ENCODE data around the gene UBR3. TPM values are rescaled to one million over a fixed set of nuclear protein-coding genes. Genes with fewer than 3 reads are reported as not detected.

Gene UBR3
- total and polyA plus RNA-seq, 2 of the 4 experiments (the other 2 are of a cell fraction), result 10.0 to 33.9 TPM

- no peaks in the 10 kb centered on the region for H3K9me1 ChIP-seq (ENCODE audit: insufficient read depth, low read length)
- H2AFZ ChIP-seq (replicated peaks; ENCODE audit: low read length, poor library complexity), result no peak overlapping the region
- CTCF ChIA-PET, result no interaction called here
- no peak overlapping the region for H2BK5ac ChIP-seq (ENCODE audit: low read depth, low read length, poor library complexity, severe bottlenecking)
- intact Hi-C loops (cut with micrococcal nuclease), result no loop called here
- H3K9me3 ChIP-seq (ENCODE audit: control insufficient read depth, insufficient read depth, low read length), result no peaks in the 10 kb centered on the region
- WGBS, 2 experiments (ENCODE audit: extremely low coverage in 2 of 2, insufficient read length in 1 of 2), result no CpG with 5 or more reads among the region's 2 CpGs
- H4K8ac ChIP-seq (ENCODE audit: low read depth in 2 of 2, low read length in 2 of 2), result no peak overlapping the region
- H3K36me3 ChIP-seq (ENCODE audit: control insufficient read depth, insufficient read depth, low read length), result peaks cover 3% of the 10 kb centered on the region; the same call in 1 of the 2 replicates
- DNase-seq (no peak), ATAC-seq (ENCODE audit: low read depth) (no peak)
- no peak overlapping the region for H3K9ac ChIP-seq (ENCODE audit: low read depth, low read length)
- no peak overlapping the region for H2BK20ac ChIP-seq (ENCODE audit: low read depth, low read length)
- in situ Hi-C loops (cut with MboI; ENCODE audit: low sequenced_read_pairs), result no loop called here
- H4K20me1 ChIP-seq (ENCODE audit: insufficient read depth, low read length), result no peaks in the 10 kb centered on the region
- no peak overlapping the region for H3K4ac ChIP-seq (ENCODE audit: low read depth, low read length)
- no peak overlapping the region for H3K4me3 ChIP-seq (ENCODE audit: insufficient read depth, low read depth, low read length)
- TF ChIP-seq MXI1 (IDR thresholded peaks at IDR 0.05; ENCODE audit: borderline replicate concordance, low read depth, low read length), result no peak
- no peak for TF ChIP-seq USF2 (IDR thresholded peaks at IDR 0.05; ENCODE audit: low read depth, low read length)
- TF ChIP-seq CTCF (conservative IDR thresholded peaks at IDR 0.05; ENCODE audit: low read depth, low read length), result no peak
- no peak for TF ChIP-seq NFE2L2 (IDR thresholded peaks at IDR 0.05; ENCODE audit: low read depth, low read length)
- no peak for TF ChIP-seq RFX5 (IDR thresholded peaks at IDR 0.05; ENCODE audit: low read depth, low read length)
- H3K27me3 ChIP-seq (ENCODE audit: control insufficient read depth, insufficient read depth, low read length), result no peaks in the 10 kb centered on the region
- no peaks in the 10 kb centered on the region for H3K79me1 ChIP-seq (ENCODE audit: low read depth in 1 of 2, low read length in 2 of 2)
- dilution Hi-C loops (cut with HindIII; ENCODE audit: low sequenced_read_pairs, unreplicated experiment), result no loop called here
- H2BK120ac ChIP-seq (ENCODE audit: low read depth, low read length), result no peak overlapping the region
- no TSS peak for BruUV-seq (replicated peaks)
- H3K18ac ChIP-seq (ENCODE audit: low read depth, low read length), result no peak overlapping the region
- no peak overlapping the region for H4K5ac ChIP-seq (ENCODE audit: low read depth, low read length)
- POLR2A ChIA-PET (ENCODE audit: unreplicated experiment), result no interaction called here
- H2BK15ac ChIP-seq (ENCODE audit: low read depth, low read length), result no peak overlapping the region
- no peak overlapping the region for H3K23ac ChIP-seq (ENCODE audit: low read depth, low read length)
- H3K14ac ChIP-seq (replicated peaks; ENCODE audit: low read depth, low read length), result no peak overlapping the region
- H4K91ac ChIP-seq (ENCODE audit: insufficient read depth, low read depth, low read length), result no peak overlapping the region
- H3K27ac ChIP-seq (ENCODE audit: insufficient read depth, low read length), result no peak overlapping the region
- no peak overlapping the region for H3K4me2 ChIP-seq (ENCODE audit: low read depth, low read length)
- no peak overlapping the region for H3K56ac ChIP-seq (ENCODE audit: extremely low read depth, insufficient read depth, low read length)
- no peak overlapping the region for H2AK9ac ChIP-seq (replicated peaks; ENCODE audit: low read depth, low read length, poor library complexity)
- no peaks in the 10 kb centered on the region for H3K4me1 ChIP-seq (ENCODE audit: control insufficient read depth, insufficient read depth, low read length)
- no peak overlapping the region for H2AK5ac ChIP-seq (ENCODE audit: low read depth, low read length)
Measured at GRCh38 chr2:170063456-170064235, 236.4 kb downstream of the UBR3 start.
